VCaP (cell line): ENCODE measurements around the gene PGLYRP1.

Experiments used
- H3K27ac ChIP-seq: fragments of 450-650 bp; 2 replicates; pipeline ENCODE4 v1.5.1; 2017
- CTCF ChIP-seq: fragments of 450-650 bp; conservative IDR thresholded peaks from 2 replicates; pipeline ENCODE4 v1.5.1; 2017; ENCODE audit warnings: mild to moderate bottlenecking, moderate library complexity

PGLYRP1 gene

GRCh38 chr19:46015687-46016425, 7.0 kb downstream of the PGLYRP1 start:
- H3K27ac ChIP-seq = peak overlapping the region; percentile 52
- TF ChIP-seq CTCF = no peak

GRCh38 chr19:46014941-46015686, 7.7 kb downstream of the PGLYRP1 start:
- no peak overlapping the region for H3K27ac ChIP-seq
- no peak for TF ChIP-seq CTCF

GRCh38 chr19:46014534-46014933, 8.3 kb downstream of the PGLYRP1 start:
- no peak for TF ChIP-seq CTCF
- no peak overlapping the region for H3K27ac ChIP-seq

- TF ChIP-seq CTCF = peak; percentile 92
- H3K27ac ChIP-seq = peak overlapping the region; percentile 39; the same call in 1 of the 2 replicates
Observed at GRCh38 chr19:46009530-46010510, 13.0 kb downstream of the PGLYRP1 start.

- H3K27ac ChIP-seq = no peak overlapping the region
- no peak for TF ChIP-seq CTCF
Observed at GRCh38 chr19:46006411-46006810, 16.4 kb downstream of the PGLYRP1 start.

GRCh38 chr19:46002678-46003275, 20.1 kb downstream of the PGLYRP1 start:
- H3K27ac ChIP-seq = no peak overlapping the region
- TF ChIP-seq CTCF = no peak
